Measurements from ENCODE around the gene MYO3B. TPM values are rescaled to one million over a fixed set of nuclear protein-coding genes. Genes with fewer than 3 reads are reported as not detected.

Gene MYO3B
- total RNA-seq, 1 donor from 2014 or later = 0.05 TPM

GRCh38 chr2:170163411-170164065 is 14.4 kb upstream of the MYO3B start:
- H3K36me3 ChIP-seq = no peaks in the 10 kb centered on the region
- H3K27ac ChIP-seq (replicated peaks) = no peak overlapping the region
- no peaks in the 10 kb centered on the region for H3K9me3 ChIP-seq (replicated peaks)
- peaks cover 36% of the 10 kb centered on the region for H3K27me3 ChIP-seq (ENCODE audit: low read depth)
- TF ChIP-seq CTCF (IDR thresholded peaks at IDR 0.05; ENCODE audit: borderline replicate concordance) = no peak
- intact Hi-C loops (cut with micrococcal nuclease) = no loop called here
- no peak overlapping the region for H3K4me3 ChIP-seq
- H3K4me1 ChIP-seq = no peaks in the 10 kb centered on the region
- no peak for DNase-seq

- DNase-seq = no peak
- Histone ChIP-seq H3K36me3 (no peaks in the 10 kb centered on the region), H3K9me3 (replicated peaks) (no peaks in the 10 kb centered on the region), H3K4me1 (no peaks in the 10 kb centered on the region), H3K27ac (replicated peaks) (no peak overlapping the region), H3K27me3 (ENCODE audit: low read depth) (peaks cover 24% of the 10 kb centered on the region), H3K4me3 (no peak overlapping the region)
- TF ChIP-seq CTCF (IDR thresholded peaks at IDR 0.05; ENCODE audit: borderline replicate concordance) = no peak
- intact Hi-C loops (cut with micrococcal nuclease) = no loop called here
These were observed 12.8 kb upstream of the MYO3B start for GRCh38 chr2:170165129-170165528.

GRCh38 chr2:170166735-170167134 is 11.2 kb upstream of the MYO3B start:
- H3K27ac ChIP-seq (replicated peaks) = no peak overlapping the region
- intact Hi-C loops (cut with micrococcal nuclease) = no loop called here
- H3K27me3 ChIP-seq (ENCODE audit: low read depth) = peaks cover 18% of the 10 kb centered on the region
- DNase-seq = no peak
- TF ChIP-seq CTCF (IDR thresholded peaks at IDR 0.05; ENCODE audit: borderline replicate concordance) = no peak
- no peak overlapping the region for H3K4me3 ChIP-seq
- H3K36me3 ChIP-seq = no peaks in the 10 kb centered on the region
- no peaks in the 10 kb centered on the region for H3K9me3 ChIP-seq (replicated peaks)
- no peaks in the 10 kb centered on the region for H3K4me1 ChIP-seq

- no peak overlapping the region for H3K27ac ChIP-seq (replicated peaks)
These were observed 7.5 kb upstream of the MYO3B start for GRCh38 chr2:170170281-170171040.

GRCh38 chr2:170176212-170176611 is 1.7 kb upstream of the MYO3B start:
- intact Hi-C loops (cut with micrococcal nuclease) = no loop called here
- Histone ChIP-seq H3K9me3 (replicated peaks) (no peaks in the 10 kb centered on the region), H3K27ac (replicated peaks) (no peak overlapping the region), H3K4me1 (no peaks in the 10 kb centered on the region), H3K4me3 (no peak overlapping the region), H3K27me3 (ENCODE audit: low read depth) (no peaks in the 10 kb centered on the region), H3K36me3 (no peaks in the 10 kb centered on the region)
- no peak for DNase-seq
- no peak for TF ChIP-seq CTCF (IDR thresholded peaks at IDR 0.05; ENCODE audit: borderline replicate concordance)

More at GRCh38 chr2:170170281-170171040, 7.5 kb upstream of the MYO3B start:
- no peak for DNase-seq
- Histone ChIP-seq H3K27me3 (ENCODE audit: low read depth) (no peaks in the 10 kb centered on the region), H3K36me3 (no peaks in the 10 kb centered on the region), H3K4me1 (no peaks in the 10 kb centered on the region), H3K9me3 (replicated peaks) (no peaks in the 10 kb centered on the region), H3K4me3 (no peak overlapping the region)
- no peak for TF ChIP-seq CTCF (IDR thresholded peaks at IDR 0.05; ENCODE audit: borderline replicate concordance)
- intact Hi-C loops (cut with micrococcal nuclease) = no loop called here
